GM19328 (cell line): ENCODE measurements around the gene GRIP2.

Source experiments
- ATAC-seq: cut with Tn5 transposase; IDR thresholded peaks from one replicate; pipeline ENCODE4 v1.9.1; 2021; ENCODE audit warnings: mild to moderate bottlenecking, moderate library complexity; ENCODE audit not compliant: unreplicated experiment

GRIP2 gene

DNA sequence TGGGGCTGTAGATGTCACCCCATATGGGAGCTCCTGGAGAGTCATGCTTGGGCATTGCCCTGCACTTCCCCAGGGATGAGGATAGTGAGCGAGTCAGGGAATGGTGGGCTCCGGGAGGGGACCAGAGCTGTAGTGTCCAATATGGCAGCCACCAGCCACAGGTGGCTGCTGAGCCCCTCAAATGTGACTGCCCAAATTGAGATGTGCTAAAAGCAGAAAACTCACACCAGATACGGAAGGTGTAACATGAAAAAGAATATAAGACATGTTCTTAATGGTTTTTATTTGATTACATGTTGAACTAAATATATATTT lies 31.7 kb downstream of the GRIP2 start:
- no peak for ATAC-seq

DNA sequence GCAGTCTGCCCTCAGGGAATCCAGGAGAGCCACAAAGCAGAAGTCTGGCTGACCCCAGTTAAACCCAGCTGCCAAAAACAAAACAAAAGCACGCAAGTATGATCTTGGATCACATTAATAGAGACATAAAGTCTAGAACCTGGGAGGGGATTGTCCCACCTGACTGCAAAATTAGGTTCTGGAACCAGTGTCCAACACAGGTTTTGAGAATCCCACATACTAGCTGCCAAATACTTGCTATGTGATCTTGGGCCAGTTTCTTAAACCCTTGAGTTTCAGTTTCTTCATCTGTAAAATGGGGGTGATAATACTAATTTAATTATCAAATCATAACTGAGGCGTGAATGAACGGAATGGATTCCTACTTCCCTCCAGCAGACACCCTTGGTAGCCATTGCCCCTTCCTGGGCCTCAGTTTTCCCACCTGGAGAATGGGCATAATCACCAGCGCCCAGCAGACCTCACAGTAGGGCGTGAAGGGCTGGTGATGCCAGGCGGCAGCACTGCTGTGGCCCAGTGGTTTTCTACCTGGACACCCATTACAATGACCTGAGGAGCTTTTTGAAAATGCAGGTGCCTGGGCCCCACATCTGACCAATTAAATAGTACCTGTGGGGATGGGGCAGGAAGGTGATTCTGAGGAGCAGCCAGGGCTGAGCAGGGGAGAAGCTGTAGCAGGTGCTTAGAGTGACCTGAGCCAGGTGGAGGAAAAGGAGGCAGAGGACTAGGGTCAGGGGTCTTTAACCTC lies 32.2 kb downstream of the GRIP2 start:
- no peak for ATAC-seq

DNA sequence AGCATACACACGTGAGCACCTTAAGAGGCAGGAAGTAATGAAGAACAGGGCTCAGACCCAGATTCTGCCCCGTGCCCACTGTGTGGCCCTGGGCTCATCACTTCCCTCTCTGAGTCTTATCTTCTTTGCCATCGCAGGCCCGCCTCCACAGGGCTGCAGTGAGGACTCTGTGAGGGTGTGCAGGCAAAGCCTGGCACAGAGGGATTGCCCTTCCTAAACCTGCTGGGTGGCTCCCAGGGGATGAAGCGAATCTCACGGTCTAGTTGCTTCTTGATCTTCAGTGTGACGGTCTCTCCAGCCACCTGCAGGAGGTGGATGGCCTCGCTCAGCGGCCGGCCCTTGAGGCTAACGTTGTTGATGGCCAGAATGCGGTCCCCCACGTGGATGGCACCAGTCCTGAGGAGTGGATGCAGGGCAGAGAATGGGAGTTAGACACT lies 32.8 kb downstream of the GRIP2 start:
- ATAC-seq = no peak

DNA sequence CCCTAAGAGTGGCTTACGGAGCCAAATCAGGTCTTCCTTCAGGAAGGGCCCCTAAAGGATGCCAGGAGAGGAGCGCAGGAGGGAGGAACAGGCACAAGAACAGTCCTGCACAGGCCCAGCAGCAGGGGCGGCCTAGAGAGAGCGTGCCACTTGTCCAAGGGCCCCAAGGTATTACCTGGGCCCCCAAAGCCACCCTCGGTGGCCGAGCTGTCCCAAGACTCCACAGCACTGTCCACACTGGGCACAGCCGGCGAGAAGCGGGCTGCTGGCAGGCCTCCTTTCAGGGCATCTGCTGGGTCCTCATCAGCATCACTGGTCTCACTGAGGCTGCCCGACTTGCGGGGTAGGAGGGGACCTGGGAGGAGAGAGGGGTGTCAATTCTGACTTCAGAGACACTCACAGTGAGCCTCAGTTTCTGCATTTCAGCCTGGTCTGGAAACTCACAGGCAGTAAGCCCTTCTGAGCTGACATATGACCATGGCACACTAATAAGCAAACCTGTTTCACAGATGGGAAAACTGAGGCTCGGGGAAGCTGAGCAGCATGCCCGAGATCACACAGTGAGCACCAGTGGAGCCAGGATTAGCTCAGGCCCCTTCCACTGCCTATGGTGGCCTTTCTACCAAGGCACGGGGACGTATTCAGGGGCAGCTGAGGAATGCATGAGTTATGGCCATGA lies 33.4 kb downstream of the GRIP2 start:
- ATAC-seq = no peak

DNA sequence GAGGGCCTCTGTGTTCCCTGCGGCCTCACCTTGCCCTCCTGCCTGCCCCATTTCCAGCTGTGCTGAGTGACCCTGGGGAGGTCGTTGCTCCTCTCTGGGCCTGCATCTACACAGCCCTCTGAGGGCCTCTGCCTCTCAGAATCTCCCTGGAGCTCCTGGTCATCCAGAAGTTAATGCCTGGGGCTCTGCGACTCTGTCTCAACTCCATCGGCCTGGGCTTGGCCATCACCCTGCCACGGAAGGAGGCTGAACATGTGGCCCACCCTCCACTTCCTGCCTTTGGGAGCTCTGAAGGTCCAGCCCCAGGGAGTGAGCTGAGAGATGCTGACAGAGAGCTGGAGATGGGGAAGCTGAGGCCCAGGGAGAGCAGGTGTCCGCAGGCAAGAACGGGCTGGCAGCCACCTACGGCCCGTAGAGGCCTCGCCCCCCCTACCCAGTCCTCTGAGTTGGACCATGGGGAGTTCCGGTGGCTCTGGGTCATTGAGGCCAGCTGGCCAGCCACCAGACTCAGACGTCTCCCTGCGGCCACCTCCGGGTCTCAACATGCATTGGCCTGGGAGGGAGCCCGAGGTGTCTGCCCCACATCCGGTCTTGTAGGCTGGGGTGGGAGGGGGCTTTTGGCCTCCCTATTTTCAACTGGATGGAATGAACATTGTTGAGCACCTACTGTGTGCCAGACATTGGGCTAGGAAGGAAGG lies 34.2 kb downstream of the GRIP2 start:
- ATAC-seq = no peak

DNA sequence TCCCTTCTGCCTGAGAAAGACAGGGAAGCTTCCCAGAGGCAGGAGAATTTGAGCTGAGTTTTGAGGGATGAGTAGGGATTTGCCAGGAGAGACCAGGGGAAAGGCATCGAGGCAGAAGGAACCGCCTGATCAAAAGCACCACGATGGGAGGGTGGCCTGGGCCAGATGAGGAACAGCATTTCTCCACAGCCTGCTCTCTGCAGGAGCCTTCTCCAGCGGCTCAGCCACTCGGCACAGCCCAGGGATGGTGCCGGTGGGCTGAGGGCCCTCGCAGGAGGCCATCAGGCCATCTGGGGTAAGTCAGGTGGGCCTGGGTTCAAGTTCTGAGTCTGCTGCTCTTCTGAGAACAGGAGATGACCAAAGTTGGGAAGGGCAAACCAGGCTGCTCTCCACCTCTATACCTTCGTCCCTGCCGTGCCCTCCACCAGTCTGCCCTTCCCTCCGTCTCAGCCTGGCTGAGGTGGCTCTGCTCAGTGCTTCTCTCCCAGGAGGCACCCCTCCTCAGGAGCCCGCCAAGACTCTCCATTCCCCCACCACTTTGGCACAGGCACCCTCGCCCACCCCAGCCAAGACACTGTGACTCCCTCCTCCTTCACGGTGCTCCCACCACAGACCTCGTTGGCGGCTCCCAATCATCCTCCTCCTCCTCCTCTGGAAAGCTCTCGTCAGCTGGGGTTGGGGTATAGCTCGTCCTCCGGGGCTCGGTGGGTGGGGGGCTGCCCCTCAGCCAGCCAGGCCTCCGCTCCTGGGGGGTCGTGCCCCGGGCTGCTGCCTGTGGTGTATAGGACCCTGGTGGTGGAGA lies 34.9 kb downstream of the GRIP2 start:
- no peak for ATAC-seq

DNA sequence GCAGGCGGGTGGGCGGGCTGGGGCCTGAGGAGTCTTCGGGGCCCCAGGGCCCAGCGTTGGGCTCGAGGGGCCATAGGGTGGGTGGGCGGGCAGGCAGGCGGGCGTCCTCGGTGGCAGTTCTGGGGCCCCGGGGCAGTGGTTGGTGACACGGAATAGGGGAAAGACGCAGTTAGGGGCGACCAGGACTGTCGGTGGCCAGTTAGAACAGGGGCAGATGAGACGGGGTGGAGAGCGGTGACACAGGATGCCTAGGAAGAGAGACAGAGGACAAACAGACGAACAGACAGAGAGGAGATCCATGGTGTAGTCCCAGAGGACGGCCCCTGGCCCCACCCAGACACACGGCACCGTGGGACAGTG lies 36.5 kb downstream of the GRIP2 start:
- ATAC-seq = no peak

DNA sequence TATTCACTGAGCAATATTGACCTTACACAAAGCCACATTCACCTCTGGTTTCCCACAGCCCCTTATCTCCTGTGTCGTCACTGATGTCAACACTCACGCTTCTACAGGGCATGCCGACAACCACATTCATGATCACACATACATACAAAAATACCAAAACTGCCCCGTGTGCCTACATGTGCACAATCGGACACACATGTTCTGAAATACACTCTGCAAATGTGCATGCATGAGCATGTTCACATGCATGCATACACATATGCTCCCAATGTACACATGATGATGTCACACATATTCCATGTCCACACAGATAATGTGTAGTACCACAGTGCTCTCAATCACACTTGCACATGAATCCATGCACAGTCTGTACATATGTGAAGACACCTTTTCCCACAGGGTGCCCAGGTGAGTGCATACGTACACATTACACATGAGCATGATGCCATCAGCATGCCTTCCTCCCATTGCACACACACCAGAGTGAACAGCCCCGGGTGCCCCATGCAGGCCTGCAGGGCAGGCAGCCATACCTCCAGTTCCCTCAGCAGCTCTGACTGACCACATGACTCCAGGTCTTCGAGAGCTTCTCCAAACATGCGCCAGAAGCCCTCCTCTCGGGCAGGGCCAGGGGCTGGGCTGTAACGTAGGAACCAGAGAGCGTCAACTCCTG lies 37.0 kb downstream of the GRIP2 start:
- ATAC-seq = no peak

DNA sequence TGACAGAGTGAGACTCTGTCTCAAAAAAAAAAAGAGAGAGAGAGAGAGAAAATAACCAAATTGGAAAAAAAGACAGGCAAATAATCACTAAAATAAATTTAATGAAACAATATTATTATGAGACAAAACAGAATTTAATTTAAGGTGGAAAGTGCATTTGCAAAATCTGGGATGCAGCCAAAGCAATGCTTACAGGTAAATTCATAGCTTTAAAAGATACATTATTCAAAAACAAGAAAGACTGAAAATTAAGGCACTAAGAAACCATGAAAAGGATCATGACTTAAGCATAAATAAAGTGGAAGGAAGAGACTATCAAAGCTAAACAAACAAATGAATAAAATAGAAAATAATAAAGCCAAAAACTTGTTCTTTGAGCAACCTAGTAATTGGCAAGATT lies 37.7 kb downstream of the GRIP2 start:
- ATAC-seq = no peak

DNA sequence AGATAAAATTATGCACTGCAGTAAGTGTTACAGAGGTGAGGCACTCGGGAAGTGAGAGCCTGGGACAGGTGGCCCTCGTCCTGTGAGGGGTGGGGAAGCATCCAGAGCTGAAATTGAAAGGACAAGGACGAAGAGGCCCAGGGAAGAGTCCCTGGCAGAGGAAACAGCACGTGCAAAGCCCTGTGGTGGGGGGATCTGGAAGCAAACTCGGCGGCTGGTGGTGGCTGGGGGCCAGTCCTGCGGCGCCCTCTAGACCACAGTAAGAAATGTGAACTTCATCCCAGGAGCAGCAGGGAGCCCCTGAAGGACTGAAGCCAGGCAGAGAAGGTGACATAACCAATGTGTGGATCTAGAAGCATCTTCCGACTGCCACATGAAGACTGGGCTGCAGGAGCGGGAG lies 42.8 kb downstream of the GRIP2 start:
- no peak for ATAC-seq

DNA sequence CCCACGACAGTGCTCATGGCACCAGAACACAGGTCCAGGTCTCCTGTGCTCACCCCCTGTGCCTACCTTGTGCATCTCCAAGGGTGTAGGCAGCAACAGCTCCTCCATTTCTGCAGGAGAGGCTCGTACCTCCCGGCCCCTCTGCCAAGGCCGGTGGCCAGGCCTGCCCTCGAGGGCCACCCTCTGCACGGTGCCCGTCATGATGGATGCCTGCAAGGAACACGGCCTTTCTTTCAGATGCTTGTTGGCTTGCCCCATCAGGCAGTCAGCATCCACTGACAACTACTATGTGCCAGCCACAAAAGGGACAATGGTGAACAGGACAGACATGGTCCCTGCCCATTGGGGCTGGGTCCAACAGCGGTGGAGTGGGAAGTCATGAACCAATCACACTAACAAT lies 43.8 kb downstream of the GRIP2 start:
- no peak for ATAC-seq

DNA sequence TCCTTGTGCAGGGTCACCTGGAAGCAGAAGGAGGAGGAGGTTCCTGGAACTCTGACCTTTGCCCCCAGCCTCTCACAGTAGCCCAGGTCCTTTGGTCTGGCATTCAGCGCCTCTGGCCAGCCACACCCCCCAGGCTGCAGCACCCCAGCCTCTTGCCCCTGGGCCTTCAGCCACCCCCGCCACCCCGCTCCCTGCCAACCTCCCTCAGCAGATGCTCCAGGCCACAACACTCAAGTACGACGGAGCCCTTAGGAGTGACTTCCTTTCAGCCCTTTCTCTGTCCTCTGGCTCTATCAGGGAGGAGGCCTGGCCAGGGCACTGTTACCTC lies 45.2 kb downstream of the GRIP2 start:
- ATAC-seq = no peak

DNA sequence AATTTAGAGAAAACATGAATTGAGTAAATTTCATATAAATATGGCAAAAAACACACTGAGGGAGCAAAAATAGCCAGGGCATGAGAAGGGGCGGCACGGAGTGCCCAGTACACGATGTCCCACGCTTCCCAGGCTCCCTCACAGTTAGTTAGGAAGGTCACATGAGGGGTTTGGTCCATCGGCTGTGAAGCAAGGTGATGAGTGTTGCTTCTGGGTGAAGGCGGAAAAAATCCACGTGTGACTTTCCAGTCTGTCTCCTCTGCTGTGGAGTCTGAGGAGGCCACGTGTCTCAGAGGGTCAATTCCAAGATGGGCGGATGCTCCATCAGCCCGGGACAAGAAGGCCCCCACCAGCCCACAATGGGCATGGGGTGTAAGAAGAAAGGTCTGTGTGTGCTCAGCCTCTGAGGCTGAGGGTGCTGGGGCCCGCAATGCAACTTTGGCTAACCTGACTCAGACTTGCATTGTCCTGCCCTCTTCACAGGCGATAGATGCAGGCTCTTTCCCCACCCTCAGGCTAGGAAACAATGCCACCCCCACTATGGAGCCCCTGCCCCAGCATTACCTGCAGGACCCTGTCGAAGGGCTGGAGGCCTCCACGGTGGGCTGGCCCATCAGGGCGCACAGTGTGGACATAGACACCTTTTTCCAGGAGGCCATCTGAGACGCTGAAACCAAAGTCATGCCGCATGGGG lies 45.7 kb downstream of the GRIP2 start:
- no peak for ATAC-seq

DNA sequence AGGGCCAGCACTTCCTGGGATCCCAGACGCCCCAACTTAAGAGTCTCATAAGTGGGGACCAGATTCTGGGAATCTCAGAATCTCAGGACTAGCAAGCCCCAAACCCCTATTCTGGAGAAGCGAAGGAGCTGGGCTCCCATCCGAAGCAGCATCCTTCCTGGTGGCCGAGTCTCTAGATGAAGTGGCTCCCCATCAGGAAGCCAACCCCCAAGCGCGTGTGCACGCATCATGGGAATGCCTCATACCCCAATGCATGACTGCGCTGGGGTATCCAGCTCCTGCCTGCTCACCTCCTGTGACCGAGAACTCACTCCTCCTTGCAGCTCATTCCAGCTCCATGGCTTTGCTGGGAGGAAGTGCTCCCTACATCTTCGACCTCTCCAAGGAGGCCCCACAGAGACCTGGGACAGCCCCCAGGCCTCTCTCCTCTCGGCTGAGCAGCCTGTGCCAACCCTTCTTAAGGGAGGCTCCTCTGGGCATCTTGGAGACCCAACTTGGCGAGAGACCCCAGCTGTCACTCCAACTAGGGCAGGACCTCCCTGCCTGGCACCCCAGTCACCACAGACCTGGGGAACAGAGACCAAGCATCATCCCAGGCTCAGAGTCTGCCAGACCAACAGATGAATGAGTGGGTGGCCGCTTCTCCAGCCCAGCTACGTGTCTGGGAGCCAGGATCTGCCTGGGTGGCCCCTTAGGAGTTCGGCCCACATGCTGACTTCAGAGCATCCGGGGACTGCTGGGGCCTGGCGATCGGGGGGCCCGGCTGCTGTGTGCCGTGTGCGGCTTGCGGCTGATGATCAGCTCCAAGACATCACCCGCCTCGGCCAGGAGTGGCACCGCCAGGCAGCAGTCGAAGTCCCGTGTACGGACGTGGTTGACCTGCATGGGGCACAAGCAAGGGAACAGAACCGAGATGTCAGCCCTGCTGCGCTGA lies 46.9 kb downstream of the GRIP2 start:
- ATAC-seq = no peak

DNA sequence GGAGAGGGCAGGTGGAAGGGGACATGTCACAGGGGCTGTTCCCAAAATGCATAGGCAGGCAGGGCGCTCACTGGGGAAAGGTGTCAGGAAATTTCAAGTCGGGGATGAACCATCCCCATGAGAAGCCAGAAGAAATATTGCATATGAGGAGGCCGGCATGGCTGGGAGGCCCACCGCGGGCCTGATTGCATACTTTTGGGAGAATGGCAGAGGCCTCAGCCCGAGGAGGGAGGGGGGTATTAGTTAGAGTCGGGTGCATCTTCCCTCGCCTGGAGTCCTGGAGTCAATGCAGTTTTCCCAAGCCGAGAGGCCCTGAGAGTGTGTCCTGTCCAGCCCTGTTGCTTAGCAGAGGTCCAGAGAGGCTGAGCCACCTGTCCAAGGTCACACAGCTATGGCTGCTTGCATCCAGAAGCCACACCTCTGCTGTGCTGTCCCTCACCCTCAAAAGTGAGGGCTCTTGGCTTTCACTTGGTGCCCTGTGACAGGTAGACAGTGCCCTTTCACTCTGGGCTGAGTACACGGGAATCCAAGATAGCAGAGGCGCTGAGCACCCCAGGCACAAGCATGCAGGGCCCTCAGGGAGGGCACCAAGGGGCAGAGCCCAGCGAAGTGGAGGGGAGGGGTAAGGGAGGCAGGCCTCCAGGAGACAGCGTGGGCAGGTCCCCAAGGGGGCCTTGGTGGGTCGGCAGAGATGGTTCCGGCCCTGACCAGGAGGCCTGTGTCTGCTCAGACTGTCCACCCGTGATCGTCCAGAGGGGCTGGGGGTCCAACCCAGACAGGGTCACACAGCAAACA lies 48.5 kb downstream of the GRIP2 start:
- no peak for ATAC-seq

DNA sequence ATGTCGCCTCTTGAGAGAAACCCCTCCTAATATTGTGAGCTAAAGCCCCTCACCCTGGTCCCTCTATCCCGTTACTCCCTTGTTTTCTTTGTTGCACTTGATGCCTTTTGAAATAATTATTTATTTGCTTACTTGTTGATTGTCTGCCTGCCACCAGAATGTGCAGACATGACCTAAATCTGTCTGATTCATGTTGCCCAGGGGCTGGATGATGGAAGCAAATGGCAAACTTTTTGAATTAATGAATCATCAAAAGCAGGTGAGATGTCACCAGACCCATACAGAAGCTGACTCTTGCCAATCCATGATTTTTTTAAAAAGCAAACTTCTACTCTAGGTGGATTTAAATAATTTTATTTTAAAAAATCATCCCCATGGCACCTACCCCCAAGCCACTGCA lies 49.3 kb downstream of the GRIP2 start:
- ATAC-seq = no peak

DNA sequence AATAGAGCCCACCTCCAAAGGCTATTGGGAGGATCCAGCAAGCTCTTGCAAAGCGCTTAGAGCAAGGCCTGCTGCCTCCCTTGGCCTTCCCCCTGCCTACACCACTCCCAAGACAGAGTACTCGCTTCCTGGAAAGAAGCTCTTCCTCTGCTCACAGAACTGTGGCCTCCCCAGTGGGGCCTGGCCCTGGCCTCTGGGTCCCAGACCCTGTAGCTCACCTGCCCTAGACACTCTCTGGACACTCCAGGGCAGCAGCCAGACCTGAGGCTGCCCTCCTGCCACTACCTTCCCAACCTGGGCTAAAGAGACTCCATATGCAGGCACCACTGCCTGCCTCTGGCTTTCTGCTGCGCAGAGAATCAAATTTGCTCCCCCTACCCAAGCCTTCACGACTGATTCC lies 49.9 kb downstream of the GRIP2 start:
- no peak for ATAC-seq

DNA sequence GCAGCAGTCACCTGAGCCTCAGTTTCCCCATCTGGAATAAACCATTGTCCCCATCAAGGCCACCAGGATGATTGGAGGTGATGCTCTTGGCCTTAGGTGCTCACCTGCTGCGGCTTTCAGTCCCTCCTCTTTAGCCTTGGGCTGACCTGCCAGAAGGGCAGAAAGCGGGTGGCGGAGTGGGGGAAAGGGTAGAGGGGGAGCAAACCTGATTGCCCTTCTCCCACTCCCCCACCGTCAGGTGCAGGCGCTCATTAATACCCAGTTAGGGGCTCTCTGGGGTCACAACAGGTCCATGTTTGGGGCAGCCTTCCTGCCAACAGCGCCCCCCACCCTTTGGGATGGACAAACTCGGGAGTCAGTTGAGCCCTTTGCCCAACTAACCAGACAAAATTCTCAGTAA lies 50.5 kb downstream of the GRIP2 start:
- ATAC-seq = no peak
